ENCODE results near the gene GSDME. TPM values are rescaled to one million over a fixed set of nuclear protein-coding genes. Genes with fewer than 3 reads are reported as not detected.

Gene GSDME
- polyA plus RNA-seq, 10 donors: 5.4 to 18.6 (median 8.4) TPM

DNA sequence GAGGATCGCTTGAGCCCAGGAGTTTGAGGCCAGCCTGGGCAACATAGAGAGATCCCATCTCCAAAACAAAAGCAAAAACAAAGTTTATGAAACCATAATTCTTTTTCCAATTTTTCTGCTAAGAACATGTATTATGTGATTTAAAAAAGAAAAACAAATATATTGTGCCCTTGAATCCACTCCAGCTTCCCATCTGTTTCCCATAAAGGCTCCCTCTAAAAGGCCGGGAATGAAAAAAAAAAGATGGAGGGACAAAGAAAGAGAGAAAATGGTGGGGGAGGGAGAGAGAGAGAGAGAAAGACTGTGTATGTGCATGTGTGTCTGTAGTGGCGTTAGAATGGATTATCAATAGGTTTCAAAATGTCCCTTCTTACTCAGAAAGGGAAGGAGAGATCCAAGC is 20.5 kb upstream of the GSDME start:
- peak in 2 of 3 donors; percentile 27 to 56 for DNase-seq

DNA sequence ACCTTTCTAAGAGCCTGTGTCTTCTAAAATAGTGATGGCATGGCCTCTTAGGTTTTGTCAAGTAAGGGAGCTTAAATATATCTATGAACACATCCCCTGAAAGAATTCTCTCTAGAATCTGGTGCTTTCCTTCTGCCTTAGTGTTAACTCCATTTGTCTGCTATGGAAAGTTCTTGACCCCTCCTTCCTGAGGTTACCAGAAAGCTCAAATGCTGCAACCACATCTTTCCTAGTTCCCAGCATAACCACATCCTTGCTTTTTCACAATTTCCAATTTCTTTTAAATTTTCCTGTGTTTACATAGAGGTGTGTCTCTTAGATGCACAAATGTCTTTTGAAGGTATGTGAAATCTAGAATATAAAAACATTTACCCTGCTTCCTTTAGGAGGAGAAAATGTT is 16.4 kb upstream of the GSDME start:
- DNase-seq: no peak

DNA sequence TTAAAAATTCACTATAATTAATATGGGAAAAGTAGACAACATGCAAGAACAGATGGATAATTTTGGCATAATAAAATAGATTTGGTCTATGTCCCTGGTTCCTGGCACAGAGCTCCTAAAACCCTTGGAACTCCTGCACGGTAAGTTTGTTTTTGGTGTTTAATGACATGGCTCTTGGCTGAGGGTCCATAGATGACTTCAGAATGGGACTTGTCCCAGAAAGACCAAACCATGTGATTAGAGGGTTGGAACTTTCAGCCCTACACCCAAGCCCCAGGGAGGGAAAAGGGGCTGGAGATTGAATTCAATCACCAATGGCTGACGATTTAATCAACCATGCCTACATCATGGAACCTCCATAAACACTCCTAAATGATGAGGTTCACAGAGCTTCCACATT is 12.6 kb upstream of the GSDME start:
- peak in 2 of 3 donors; percentile 22 to 68 for DNase-seq

DNA sequence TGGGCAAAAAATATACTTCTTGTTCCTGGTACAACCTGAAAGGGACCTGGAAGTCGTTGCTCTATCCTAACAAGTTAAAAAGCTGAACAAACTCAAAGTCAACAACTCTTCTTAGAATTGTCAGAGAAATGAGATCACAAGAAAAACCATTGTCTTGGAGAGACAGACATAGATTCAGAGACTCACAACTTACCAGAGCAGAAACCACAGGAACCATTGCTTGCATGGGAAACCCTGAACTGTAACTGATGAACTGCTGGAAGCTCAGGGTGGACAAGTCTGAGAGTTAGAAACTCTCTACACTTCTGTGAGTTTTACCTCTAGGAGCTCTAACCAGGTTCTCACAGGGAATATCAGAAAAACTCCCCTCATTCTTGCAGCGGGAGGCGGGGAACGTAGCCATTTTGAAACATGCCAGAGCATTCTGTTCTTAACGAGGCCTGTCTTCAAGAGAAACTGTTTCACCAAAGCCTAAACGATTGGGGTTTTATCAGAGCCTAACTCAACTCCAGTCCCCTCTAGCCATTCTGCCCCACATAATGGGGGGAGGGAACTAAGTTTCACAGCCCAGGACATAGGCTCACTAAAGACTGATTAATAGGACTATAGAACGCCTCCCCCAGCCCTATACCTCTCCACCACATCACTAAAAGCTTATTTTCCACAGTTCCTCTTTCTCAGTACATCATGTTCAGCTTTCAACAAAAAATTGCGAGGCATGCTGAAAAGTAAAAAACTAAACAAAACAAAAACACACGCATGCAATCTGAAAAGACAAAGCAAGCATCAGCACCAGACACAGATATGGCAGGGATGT is 12.0 kb upstream of the GSDME start:
- no peak for DNase-seq

DNA sequence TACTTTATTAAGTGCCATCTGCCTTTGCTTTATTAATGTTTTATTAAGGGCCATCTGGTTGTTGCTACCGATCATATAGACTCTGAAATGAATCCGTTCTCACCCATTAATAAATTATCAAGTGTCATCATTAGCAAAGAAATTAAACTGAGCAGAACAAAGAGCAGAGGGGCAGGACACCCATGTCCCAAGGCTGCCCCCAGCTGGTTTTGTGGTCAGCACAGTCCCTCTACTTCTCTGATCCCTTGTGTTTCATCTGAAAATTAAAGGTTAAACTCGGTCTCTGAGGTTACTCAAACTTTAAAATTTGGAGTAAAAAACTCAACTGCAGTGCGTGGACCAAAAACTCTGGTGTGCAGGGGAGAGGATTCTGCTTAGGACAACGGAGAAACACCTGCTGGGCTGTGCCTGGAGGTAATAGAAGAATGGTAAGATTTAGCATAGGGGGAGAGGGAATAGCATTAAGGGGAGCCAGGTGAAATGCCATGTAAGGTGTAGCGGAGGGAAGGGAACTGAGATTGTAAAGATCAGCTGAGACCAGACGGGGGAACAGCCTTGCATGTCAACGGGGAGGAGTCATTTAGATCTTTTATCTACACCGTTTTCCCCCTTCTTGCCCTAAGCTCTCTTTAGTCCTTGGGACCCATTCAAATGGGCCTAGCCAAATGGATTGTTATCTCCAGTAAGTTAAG is 10.8 kb upstream of the GSDME start:
- no peak for DNase-seq

DNA sequence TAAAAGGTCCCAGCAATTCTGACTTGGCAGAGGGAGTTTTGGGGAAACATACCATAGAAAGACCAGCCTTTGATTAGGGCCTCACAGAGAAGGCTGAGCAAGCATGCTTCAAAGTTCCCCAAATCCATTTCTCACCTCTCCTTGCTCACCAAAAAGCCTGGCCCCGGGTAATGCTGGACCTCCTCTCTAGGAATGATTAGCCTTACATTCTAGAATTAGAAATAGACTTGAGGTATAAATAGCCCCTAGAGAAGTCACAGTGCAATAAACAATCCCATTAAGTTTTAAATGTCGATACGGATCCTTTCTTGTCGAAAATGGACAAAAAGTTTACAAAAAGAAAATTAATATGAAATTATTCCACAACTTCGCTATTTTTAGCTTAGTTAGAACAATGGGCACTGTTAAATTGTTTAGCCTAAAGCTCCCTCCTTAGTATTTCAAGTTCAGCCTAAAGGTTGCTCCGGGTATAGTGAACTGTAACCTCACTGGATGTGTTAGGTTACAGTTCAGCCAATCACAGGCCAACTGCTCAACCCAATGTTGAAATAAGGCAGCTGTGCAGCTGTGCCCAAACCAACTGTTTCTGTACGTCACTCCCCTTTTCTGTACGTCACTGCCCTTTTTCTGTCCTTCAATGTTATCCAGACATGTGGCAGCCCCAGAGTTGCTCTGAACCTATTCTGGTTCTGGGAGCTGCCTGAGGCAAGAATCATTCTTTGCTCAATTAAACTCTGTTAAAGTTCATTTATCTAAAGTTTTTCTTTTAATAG is 7.9 kb upstream of the GSDME start:
- peak in 1 of 3 donors; percentile 36 for DNase-seq

DNA sequence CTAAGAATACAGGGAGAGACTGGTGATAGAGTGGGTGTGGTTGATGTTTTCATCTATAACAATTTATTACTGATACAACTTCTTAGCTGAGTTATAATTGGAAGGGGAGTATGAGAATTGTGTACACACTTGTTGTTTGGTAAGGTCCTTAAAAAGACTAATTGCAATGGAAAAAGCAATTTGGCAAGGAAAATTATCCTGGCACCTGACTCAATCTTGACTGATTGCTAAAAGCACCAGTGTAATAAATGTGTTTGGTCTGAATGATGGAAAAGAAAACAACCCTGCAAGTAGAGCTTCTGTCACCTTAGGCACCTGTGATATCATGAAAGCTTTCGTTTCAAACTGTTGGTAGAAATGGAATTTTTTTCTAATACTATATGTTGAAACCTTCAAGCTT is 6.7 kb upstream of the GSDME start:
- DNase-seq: no peak

DNA sequence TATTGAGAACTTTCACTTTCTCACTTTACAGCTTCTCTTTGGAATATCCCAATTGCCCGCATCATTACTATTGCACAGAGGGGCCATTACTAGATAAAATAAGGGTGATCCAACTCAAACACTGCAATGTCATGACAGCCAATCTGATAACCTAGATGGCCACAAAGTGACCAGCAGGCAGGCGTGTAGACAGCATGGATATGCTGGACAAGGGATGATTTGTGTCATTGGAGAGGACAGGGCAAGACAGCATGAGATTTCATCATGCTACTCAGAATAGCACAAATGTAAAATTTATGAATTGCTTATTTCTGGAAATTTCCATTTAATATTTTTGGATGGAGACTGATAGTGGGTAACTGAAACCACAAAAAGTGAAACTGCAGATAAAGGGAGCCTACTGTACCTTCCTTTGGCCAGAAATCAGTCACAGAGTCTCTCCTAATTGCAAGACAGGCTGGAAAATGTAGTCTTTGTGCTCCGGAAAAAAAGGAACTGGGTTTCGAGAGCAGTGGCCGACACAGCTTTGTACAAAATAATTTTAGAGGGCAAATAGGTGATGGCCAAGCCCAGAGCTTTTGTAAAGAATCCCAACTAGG is 6.1 kb upstream of the GSDME start:
- DNase-seq: no peak

DNA sequence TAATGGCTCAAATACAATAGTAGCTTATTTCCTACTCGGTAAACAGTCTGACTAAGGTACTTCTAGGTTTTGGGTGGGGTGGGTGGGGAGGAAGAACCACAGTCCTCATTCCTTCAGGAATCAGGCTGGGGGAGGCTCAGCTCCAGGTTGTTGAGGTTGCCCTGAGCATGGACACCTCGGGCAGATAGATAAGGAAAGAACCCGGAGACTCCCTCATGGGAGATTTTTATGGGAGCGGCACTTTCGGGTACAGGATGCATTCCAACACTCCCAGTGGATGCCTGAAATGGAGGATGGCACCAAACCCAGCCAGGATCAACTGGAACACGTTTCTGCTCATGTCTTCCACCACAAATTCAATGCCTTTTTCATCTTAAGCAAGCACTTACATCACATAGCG is 5.5 kb upstream of the GSDME start:
- no peak for DNase-seq

DNA sequence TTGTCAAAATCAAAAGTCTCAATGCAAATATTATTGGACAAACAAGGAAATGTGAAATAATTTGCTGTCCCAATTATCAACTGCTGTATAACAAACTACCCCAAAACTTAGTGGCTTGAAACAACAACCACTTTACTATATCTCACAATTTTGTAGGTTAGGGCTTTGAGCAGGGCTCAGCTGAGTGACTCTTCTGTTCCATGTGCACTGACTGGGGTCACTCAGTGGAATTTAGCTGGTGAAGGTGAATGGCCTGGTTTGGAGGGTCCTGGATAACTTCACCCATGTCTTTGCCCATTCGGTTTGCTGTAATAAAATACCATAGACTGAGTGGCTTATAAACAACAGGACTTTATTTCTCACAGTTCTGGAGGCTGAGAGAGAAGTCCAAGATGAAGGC is 3.7 kb upstream of the GSDME start:
- DNase-seq: no peak

DNA sequence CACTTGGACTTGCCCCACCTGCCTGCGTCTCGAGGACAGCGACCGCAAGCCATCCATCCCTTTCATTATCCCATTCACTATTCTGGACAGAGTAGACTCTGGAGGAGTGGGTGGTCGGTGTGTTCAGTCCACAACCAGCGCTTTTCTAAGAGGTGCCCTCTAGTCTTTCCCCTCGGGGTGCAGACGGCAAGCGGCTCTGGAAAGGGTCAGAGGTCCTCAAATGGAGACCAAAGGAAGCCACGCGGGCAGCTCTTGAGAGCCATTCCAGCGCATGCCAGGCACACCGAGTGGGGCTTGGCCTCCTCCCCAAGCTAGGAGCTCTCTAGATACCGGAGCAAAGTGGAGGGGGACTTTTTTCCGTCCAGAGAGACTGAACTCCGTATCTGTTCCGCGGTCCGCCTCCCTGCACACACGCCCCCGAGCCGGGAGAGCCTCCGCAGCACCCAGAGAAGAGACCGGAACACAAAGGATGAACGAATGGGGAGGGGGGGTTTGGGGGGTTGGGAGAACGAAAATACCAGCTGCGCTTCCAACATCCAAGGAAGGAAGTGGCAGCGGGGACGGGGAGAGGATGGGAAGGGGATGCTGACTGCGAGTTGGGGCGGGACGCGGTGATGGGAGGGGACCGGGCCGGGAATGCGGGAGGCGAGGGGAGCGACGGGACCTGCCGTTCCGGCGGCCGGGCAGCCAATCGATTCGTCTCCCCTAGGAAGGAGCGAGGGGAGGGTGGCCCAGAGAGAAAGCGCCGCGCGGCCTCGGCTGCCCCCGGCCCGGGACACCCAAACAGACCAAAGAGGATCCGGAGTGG is 515 bp downstream of the GSDME start:
- peak in 2 of 3 donors; percentile 36 to 48 for DNase-seq

DNA sequence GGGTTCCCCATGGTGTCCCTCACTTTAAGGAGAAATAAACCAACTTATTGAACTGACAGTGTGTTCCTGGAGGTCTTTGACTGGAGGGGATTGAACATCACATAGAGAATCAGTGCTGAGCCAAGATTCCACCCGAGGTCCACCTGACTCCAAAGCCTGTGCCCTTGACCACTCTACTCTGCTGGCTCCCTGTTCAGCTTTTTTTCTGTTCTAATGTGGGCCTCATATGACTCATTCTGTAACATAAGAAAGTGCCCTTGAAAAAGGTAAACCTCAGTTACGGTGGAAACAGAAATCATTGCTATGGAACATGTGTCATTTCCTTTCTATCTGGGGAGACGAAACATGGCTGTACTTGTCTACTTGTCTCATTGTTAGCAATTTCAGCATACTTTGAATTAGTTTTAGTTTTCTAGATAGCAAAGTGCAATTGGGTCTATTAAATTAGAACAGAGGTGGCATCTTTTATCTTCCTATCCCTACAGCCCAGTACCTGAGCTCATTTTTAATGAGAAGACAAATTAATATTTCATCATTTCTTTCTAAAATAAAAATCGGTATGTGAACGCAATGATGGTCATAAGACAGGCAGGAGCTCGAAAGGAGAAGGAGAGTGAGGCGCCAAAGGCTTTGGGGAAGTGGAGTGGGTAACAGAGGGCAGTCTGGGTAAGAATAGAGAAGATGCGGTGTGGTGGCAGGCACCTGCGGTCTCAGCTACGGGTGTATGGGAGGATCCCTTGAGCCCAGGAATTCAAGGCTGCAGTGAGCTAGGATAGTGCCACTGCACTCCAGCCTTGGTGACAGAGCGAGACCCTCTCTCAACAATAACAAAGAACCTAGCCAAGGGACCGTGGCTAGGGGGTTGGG is 1.5 kb downstream of the GSDME start:
- no peak for DNase-seq

DNA sequence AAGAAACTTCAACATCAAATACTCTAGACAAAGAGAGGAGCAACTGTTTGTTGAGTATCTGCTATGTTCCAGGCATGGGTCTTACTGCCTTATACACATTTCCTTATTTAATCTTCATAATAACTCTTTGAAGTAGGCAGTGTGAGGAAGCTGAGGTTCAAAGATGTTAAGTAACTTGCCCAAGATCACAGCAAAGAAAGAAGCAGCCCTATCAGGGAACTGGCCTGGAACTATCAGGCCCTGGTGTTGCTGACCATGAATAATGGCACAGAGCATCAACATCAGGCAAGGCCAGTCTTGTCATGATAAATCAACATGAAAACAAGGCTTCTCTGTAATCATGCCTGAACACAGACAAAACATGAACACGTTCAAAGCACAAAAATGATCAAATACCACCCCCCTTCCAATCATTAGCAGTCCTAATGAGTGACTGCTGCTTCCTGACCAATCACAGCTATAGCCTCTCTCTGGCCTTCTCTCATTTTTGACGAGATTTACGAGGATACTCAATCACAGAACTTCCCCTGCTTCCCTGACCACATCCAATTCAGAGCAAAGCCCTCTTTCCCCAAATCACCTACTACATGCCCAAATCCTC is 2.3 kb downstream of the GSDME start:
- no peak for DNase-seq

DNA sequence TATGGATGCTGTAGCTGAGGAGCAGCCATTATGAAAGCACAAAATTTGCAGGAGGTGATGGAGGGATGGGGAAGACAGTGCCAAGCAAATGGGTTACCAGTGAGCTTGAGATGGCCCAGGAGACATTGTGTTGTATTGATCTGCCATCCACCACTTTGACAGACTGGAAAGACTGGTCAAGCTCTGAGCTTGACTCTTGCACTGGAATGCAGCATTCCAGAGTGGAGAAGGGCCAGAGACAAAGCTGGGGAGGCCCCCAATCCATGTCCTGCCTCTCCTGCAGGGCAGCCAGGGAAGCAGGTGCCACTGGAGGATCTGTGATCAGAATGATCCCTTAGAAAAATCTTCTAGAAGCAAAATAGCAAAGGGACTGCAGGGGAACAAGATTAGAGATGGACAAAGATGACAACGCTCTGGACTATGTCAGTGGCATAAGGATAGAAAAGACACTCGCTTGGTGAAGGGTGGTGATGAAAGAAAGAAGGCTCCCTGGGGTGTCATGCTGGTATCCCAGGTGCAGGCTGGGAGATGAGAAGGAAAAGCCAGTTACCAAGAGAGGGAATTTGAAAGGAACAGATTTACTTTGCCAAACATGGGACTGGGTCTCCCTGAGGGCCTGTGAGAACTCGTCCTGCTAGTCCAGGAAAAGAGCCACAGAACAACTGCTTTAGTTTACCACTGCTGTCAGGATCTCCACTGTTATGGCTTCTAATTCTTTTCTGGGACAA is 5.0 kb downstream of the GSDME start:
- DNase-seq: no peak

DNA sequence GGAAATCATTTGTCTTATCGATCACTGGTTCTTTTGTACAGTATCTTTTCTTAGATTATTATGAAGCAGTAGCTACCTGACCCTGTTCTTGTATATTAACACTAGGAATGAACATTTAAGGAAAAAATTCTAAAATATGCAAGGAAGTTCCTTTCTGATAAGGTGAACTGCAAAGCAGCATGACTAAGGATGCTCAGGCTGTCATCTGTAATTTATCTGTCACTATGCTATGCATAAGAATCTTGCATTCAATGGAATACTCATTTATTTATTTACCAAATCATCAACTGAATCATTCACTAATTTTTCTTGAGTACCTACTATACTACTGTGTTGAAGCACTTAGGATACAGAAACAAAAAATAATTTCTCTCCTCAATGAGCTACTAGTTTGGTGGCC is 5.8 kb downstream of the GSDME start:
- DNase-seq: no peak

DNA sequence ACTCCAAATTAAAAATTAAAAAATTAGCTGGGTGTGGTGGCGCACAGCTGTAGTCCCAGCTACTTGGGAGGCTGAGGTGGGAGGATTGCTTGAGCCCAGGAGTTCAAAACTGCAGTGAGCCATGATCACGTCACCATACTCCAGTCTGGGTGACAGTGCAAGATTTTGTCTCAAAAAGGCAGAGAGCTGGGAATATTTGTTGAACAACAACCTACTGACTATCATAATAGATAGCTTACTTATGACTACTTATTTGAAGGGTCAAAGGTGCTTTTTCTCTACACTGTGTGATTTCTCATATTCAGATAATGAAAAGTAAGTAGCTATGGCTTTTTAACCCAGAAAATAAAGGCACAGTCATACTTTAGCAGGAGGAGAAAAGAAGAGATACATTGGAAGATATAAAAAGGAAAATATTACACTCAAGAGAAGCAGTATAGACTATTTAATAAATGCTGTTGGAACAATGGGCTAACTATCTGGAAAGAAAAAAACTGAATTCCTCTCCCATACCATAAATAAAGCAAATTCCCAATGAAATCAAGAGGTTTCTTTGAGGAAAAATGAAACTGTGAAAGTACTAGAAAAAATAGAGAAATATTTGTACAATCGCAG is 6.7 kb downstream of the GSDME start:
- DNase-seq: no peak

DNA sequence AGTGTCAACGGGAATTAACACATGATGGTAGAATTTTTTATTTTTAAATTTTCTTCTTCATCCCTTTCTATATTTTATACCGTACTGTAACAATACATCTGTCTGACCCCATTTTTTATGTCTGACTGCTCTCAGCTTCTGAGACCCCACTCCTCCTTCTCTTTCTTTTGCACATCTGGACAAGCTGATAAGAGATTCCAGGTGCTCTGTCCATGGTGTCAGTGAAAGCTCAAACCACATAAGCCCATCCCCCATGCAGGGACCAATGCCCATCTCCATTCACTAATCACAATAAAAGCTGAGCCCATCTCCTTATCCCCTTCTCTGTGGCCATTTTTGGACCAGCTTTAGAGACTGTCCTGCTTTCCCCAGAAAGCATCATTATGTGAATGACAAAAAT is 8.7 kb downstream of the GSDME start:
- DNase-seq: no peak

DNA sequence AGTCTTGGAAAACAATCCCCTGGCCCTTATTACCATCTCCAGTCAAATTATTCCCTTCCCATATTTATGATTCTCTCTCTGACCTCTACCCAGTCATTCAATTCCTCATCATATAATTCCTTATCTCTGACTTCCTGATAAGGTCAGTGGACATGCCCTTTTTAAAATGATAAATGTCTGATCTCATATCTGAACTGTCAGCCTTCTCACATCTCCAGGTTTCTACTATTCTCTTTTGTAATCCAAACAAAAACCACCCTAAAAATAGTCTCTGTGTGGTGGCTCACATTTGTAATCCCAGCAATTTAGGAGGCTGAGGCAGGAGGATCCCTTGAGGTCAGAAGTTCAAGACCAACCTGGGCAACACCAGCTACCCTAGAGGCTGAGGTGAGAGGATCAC is 11.9 kb downstream of the GSDME start:
- no peak for DNase-seq

DNA sequence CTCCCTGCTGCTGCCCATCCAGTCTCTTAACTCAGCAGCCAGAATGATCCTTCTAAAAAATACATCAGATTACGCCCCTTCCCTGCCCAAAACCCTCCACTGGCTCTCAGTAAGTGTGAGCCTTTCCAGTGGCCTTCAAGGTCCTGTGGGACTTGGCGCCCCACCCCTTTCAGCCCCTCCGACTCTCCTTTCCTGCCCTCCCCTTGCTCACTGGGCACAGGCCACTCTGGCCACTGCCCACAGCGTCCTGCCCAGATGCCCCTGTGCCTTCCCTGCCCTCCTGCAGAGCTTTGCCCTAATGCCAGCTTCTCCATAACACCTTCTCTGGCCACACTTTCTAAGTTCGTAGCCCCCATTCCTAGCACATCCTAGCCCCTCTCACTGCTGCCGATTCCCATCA is 13.8 kb downstream of the GSDME start:
- DNase-seq: no peak

Measured in muscle of back (tissue), 11 donors.